Left hindlimb (tissue), 1 donor: ENCODE results near the gene GPR18.

Experiments
- DNase-seq: peaks from one replicate; pipeline ENCODE4 v3.0.0-alpha.2; 2018

Gene GPR18

DNA sequence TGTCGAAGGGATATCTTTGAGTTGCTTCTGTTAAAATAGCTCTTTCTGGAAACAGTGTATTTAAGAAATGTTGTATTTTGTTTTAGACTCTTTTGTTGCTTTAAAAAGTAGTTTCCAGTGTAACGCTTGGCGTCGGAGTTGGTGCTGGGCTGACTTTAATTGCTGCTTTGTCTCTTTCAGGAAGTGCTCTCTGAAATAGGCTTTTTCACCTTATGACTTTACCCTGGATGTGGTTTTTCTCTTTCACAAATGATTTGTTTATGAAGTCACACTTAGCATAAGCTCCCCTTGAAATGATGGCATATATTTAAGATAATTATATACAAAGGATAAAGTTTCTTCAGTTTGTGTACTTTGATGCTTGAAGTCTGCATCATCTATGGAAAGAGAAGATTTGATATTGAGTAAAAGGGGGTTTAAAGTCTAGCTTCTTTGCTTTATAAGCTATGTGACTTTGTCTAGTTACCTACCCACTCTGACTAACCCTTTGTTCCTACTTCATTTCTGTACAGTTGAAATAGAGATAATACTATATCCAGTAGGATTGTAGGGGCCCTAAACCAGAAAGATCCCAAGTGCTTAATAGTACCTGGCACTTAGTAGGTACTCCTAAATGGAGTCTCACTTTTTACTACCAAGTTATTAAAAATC is at the start of gene GPR18:
Gene GPR18, minus strand, starts transcription at position 170 of the 651 bp plus-strand sequence. CDS start 2,507 bp downstream, outside the sequence.
- no peak for DNase-seq

DNA sequence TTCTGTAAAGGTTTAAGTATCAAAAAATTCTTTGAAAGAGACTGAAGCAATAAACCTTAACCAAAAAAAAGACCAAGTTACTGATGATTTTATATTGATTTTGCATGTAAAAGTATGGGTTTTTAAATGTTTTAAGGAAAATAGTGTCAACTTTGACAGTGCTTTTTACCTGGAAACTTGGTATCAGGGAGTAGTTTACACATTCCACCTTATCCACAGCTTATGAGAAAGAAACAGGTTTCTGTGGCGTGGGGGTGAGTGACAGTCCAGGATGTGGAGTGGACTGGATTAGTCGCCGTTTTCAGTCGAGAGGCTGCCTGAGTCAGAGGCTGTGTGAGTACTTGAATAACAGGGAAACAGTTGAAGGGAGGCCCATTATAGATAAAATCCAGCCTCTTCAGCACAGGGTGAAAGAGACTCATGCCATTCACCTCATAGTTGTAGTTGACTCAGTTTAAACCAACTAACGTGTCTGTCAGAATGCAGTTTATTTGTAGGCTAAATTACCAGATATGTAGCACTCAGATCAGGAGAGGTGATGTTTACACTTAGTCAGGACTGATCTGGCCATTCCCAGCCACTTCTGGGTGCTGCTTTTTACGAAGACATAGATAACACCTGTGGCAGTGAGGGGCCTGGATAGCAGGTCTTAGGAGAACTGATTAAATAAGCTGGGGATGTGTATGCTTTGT is 49.6 kb upstream of the GPR18 start:
- no peak for DNase-seq

DNA sequence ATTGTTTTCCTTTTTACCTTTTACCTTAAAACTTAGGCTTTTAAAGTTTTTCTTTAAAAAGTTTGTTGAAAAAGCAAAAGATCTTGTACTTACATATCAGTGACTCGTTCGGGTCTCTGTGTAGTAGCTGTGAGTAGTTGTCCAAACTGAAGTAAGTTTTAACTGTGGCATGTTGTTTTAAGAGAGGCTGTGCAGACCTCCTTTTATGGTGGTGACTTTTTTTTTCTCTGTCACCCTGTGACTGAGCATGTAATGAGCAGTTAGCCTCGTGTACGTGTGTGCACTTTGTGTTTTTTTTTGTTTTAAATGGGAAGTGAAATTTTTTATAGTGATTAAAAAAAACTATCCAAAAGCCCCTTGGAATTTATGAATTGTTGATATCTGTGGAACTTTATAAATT is 49.1 kb upstream of the GPR18 start, which contains the start of gene GPR183:
Gene GPR183, minus strand, starts transcription at position 153 of the 400 bp plus-strand sequence. CDS start 11,254 bp downstream, outside the sequence.
- no peak for DNase-seq

GRCh38 chr13:99305566-99305965 is 47.4 kb upstream of the GPR18 start:
- DNase-seq, result no peak

- DNase-seq, result no peak
These were observed 47.0 kb upstream of the GPR18 start for GRCh38 chr13:99305158-99305557.

- no peak for DNase-seq
These were observed 46.4 kb upstream of the GPR18 start for GRCh38 chr13:99304541-99304940.

DNA sequence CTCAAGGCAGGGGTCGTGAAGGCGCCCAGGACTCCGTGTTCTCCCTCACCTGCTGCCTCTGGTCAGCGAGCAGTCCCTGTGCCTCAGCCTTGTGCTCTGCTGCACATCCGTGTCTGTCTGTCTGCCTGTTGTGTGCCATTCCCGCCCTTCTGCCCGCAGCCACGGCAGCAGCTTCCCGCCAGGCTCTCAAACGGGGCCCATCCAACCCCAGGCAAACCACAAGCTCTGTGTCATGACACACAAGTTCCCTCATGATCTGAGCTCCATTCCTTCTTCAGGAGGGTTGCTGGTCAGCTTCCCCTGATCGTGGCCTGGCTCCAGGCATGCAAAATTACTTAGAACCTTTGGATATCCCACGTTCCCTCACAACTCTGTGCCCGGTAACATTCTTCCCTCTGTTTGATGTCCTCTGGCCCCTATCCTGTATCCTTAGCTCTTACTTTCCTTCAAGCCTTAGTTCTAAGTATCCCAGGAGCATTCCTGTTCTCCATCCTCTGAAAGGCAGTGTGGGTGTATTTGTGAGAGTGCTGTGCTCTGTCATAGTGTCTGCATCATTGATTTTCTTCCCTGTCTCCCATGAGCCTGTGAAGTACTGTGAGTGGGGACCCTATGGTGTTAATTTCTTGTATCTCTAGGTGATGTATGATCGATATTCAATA is 45.8 kb upstream of the GPR18 start:
- no peak for DNase-seq

DNA sequence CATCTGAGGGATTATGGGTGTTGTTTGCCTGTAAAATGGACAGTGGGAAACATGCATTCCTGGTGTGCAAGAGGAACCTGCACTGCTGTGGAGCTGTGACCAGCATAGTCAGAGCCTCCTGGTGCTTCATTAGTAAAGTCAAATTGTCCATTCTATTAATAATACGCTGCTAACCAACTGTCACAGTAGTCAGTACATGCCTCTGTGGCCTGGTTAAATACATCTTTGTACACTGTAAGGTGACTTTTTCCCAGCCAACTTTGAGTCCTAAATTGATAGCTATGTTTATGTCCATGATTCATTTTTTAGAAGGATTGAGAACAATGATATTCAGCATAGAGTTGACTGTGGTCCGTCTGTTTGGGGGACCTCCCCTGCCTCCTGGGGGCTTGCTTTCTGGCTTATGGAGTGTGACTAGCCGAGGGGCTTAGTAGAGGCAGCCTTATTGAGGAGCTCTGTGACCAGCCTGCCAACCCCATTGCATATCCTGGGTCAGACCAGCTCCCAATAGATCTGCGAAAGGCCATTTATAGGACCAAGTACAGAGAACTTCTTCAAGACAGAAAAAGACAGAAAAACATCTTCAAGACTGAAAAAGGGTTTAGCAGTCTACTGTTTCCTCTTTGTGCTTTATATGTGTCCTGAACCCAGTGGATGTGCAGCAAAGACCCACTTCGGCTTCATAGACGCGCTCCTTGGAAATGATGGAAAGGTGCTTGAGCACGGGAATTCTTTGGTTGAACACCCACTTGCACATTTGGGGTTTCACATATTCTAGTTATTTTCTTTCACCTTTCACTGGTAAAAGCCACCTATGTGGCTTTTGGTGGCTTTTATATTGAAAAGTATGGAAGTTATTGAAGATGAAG is 44.7 kb upstream of the GPR18 start:
- DNase-seq, result no peak

DNA sequence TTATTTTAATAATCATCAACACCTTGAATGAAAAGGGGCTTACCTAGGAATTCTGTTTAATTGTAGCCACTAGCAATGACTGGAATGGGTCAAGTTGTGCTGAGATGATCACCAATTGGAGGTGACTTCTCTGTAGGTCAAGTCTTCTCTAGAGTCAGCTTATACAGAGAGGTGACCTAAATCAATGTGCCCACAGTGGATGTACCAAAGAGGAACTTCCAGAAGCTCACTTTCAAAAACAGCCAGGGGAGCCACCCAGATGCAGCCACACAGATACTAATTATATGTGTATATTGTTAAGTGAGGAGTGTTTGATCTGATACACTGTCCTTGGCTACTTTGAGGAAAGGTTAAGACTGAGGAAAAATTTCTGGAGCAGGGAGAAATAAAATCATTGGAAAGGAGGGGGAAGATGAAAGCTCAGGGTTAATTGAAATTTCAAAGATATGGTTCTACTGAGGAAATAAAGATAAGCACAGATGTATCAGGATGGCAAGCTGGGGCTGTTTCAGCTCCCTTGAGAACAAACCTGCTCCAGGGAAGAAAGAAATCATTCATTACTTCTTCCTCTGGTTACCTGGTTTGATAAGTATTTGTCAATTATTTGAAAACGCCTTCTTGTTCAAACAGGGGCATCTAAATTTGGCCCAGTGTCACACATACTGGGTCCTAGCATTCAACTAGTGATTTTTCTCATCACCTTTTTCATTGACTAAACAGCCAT is 43.9 kb upstream of the GPR18 start:
- DNase-seq, result no peak

- no peak for DNase-seq
These were observed 43.1 kb upstream of the GPR18 start for GRCh38 chr13:99301056-99301838.

GRCh38 chr13:99299920-99300341 is 41.8 kb upstream of the GPR18 start:
- no peak for DNase-seq

GRCh38 chr13:99299256-99299919 is 41.2 kb upstream of the GPR18 start:
- DNase-seq, result no peak

- no peak for DNase-seq
These were observed 39.9 kb upstream of the GPR18 start for GRCh38 chr13:99298056-99298455.

GRCh38 chr13:99297331-99297730 is 39.2 kb upstream of the GPR18 start:
- DNase-seq, result no peak

- DNase-seq, result no peak
These were observed 38.2 kb upstream of the GPR18 start for GRCh38 chr13:99296398-99296797.

DNA sequence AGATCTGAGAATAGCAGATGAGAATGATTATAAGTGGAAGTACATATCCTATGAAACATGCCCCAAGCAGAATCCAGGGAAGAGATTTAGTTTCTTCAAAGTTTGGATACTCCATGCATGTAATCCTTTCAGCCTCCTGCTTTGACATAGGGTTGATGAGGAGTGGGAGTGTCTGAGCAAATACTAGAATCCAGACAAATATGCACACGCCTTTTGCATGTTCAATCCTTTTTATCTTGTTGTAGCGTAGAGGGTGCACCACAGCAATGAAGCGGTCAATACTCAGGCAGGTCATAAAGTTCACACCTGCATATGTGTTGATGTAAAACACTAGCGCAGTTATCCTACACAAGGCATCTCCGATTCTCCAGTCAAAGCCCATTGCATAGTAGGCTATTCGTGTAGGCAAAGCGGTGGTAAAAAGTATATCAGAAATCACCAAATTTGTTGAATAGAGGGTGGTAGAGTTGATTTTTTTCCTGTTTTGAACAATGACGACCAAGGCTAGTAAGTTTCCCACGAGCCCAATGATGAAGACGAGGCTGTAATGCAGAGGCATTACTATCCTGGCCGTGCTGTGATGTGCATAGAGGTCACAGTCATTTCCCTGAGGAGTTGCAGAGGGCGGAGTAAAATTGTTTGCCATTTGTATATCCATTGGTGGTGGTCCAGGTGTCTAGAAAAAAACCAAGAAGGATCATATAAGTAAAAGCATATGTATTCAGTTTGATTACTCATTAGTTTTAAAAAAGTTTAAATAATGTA is 37.5 kb upstream of the GPR18 start:
- DNase-seq, result no peak

GRCh38 chr13:99294958-99295357 is 36.8 kb upstream of the GPR18 start:
- DNase-seq, result no peak

DNA sequence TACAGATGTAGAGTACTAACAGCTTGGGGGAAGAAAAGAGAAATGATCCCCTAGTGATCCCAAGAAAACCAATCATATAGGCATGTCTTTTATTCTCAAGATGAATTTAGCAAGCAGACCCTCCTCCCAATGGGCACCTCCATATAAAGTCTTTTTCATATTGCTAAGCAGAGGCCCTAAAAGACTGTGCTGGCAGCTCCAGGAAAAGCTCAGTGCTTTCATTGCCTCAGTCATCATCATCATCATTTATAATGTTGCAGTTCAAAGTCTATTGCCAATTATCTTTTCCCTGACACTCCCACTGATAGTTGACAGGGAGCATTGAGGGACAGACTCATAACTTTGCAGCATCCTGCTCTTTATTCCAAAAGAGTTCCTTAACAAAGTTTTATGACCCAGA is 36.0 kb upstream of the GPR18 start:
- no peak for DNase-seq

- no peak for DNase-seq
These were observed 35.0 kb upstream of the GPR18 start for GRCh38 chr13:99293178-99293577.

DNA sequence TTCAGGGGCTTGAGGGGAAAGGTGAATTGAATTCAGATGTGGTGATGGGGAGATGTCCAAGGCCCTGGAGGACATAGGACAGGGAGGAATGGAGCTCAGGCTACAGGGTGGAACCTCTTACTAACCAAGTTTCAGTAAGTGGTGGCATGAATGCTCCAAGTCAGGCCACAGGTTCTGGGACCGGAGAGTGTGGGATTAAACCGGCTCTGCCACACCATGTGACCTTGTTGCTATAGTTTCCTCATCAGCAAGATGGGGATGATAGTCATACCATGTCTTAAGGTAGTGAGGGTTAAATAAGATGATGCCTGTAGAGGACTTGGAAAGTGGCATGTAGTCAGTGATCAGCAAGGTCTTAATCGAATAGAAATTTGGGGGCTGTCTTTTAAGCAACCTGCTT is 32.7 kb upstream of the GPR18 start:
- DNase-seq, result no peak
